Stimulated activated CD8-positive, alpha-beta memory T cell treated with anti-CD3 and anti-CD28 coated beads, Interleukin-4, amount 100 ng/mL, for 4 hours (primary cell): ENCODE measurements around the gene BTRC.

Experiments used
- DNase-seq, 2 donors: peaks; one replicate each; pipeline ENCODE4 v3.0.0-alpha.2; 2020; ENCODE audit warnings: low read depth in 2 of 2, low spot score in 1 of 2

The BTRC gene

GRCh38 chr10:101525848-101526247 lies 171.9 kb downstream of the BTRC start:
- DNase-seq: no peak

DNA sequence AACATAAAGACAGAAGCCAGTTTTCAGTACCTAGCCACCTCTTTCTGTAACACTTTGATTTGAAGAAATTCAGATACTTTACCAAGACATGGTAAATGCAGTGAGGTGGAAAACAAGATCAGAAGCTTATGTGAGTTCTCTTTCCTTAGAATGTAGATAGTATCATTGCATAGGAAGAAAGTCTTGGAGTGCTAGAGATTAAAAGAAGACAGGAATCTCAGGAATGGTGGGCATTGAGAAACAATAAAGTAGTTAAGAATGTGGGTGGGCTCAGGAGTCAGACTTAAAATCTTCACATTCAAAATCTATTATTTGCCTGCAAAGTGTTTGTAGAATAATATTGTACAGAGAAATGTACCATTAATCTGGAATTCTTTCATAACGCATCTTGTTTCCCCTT lies 175.2 kb downstream of the BTRC start:
- DNase-seq: no peak

DNA sequence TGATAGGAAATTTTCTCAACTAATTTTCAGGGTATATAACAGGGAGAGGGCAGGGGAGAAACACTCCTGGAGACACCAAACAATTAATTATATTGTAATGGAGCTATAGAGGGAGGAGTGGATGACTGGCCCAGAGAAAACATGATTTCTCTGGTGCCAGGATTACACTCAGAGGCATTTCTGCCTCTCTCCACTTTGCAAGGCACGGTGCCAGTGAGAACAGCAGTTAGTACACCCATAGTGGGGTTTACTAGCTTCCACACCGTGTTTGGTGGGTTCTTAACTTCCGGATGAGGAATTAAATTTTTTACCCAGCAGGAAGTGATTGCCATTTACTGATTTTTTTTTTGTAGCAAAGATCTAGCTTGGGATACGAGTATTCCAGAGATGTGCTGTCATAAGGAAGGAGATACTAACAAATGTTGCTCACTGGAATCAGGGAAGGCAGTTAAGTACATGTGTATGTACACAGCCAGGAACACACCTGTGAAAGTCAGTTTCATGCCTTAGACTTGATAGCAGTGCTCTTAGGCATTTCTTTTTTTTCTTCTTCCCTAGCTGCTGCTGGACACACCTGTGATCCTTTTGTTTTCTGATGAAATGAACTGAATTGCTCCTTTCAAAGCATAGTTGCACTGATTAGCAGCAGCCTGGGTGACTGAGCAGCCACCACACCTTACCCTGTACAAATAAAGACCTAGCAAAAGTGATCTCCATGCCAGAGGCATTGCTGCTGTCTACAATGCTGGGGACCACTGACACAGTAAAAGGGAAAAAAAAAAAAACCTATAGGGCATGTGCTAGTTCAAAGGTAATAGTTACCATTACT lies 176.0 kb downstream of the BTRC start:
- no peak for DNase-seq

DNA sequence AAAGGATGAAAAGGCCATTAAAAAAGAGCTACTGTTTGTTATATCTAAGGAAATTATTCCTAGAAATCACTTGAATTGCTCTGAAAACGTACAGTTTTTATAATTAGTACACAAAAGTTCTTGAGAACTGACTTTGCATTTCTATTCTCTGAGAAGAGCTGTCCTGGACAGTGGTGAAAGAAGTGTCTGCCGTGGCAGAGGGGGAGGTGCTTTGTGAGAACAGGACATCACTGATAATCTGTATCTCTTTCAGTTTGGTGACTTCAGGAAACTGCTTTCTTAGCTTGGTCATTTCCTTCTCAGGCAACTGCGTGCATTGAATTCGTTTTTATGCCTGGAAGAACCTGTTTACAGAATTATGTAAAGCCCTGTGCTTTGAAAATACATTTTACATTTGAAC lies 182.0 kb downstream of the BTRC start:
- no peak for DNase-seq

- DNase-seq: no peak
Observed at GRCh38 chr10:101536800-101537199, 182.8 kb downstream of the BTRC start.

DNA sequence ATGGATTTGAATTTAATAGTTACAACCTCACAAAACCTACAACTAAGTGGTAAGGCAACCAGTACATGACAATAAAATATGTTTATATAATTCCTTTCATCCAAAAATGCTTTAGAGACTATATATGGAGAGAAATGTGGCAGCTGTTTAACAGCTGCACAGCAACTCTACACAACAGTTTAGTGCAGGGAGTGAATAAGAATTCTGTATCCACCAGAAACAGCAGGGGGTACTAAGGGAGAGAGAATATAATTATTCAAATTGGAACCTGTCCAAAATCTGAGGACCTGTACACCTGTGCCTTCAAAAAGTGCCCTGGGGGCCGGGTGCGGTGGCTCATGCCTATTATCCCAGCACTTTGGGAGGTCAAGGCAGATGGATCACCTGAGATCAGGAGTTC lies 184.5 kb downstream of the BTRC start:
- no peak for DNase-seq

- DNase-seq: no peak
Observed at GRCh38 chr10:101545898-101546297, 191.9 kb downstream of the BTRC start.

GRCh38 chr10:101550965-101551364 lies 197.0 kb downstream of the BTRC start:
- no peak for DNase-seq

- no peak for DNase-seq
Observed at GRCh38 chr10:101552442-101552841, 198.5 kb downstream of the BTRC start.

DNA sequence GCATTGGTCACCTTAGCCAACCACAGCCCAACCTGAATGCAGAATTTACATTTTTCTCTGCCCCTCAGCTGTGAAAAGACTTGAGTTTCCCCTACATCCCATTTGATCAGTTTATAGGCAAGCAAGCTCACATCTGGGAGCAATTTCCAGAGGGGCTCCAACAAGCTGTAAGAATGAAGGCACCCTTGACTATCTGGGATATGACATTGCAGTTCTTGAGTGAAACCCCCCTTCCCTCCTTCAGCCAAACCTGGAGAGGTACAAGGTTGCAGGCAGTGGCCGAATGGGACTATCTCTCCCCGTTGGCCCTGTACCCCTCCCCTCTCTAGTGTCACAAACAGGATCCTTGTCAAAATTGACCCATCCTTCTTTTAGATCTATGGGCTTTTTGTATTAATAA lies 203.6 kb downstream of the BTRC start:
- no peak for DNase-seq

DNA sequence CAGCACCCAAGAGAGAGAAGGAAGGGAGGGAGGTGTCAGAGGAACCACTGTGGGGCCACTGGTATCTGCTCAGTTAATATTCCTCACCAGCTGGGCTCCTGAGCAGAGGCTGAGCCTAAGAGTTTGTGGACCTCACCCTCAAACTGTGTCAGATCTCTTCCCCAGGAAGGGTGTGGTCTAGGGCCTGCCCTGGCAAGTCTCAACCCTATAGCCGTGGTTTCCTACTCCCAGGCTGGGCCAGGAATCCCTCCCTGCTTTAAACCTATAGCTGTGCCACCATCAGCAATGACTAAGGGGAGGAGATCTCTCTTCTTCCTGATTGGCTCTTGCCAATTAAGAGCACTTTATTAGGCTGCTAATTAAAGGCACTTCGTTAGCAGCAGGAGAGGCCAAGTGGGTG lies 204.2 kb downstream of the BTRC start:
- no peak for DNase-seq

DNA sequence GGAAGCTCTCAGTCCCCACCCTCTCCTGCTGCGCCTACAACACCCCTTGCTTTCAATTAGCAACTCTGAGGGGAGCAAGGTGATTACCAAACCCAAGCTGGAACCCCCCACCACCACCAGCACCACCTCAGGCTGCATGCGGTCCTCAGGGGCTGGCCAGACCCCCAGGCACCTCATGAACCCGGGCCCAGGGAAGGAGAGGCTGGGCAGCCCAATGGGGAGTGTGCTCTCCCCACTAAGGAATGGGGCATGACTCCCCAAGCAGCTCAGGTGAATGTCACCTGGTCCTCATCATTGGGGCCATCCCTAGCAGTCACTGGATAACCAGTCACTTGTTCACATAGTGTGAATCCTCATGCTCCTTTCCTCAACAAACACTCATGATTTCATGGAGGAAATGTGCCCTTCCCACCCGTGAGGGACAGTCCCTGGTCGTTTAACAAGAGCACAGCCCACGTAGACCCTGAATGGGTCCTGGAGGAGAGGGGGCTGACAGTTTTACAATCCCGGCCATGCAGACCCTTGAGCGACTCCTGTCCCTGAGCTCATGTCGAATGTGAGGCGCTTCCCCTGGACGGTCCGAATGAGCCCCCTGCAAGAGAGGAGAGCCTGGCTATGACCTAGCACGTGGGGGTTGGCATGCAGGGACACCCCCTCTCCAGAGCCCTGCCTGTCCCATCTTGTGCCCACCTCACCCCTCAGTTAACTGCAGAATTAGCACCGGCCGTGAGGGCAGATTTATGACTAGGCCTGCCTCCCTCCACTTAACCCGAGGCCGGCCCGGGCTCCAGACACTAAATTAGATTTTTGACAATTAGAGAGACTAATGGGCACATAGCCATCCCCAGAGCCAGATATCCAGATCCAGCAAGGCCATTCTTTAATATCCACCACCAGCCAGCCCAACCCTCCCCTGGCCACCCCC lies 205.0 kb downstream of the BTRC start:
- DNase-seq: no peak

- DNase-seq: no peak
Observed at GRCh38 chr10:101559596-101560297, 205.8 kb downstream of the BTRC start.

GRCh38 chr10:101560298-101561067 lies 206.5 kb downstream of the BTRC start:
- no peak for DNase-seq

DNA sequence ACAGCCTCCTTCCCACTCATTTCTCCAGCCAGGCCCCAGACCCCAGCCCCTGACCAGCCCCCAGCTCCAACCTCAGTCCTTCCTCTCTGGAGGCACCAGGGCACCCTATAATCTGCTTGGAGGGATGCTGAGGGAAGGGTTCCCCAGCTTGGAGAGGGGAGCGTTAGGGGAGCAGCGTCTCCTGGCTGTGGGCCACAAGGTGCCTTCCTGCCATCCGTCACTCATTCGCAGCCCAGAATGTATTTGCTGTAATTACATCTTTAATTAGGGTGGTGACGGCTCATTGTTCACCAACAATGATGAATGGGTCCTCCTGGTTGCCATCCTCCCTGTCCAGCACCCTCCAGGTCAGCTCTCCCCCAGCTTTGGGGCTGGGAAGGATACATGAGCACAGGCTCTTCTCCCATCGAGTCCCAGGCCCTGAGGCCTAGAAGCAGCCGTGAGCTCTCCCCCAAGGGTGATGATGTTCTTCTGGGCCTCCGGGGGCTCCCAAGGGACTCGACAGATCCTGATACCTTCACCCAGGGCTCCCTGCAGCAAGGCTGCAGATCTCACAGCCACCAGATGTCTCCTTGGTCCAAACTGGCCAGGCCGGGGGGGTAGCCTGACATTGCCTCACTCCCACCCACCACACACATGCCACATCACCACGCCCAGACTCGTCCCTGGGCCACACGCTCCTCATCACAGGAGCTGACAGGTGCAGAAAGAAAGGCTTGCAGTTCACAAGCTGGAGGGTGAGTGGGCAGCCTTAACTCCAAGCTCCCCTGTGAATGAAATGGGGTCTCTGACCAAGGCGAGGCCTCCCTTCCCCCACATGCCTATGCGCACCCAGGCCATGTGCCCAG lies 207.3 kb downstream of the BTRC start:
- DNase-seq: no peak

DNA sequence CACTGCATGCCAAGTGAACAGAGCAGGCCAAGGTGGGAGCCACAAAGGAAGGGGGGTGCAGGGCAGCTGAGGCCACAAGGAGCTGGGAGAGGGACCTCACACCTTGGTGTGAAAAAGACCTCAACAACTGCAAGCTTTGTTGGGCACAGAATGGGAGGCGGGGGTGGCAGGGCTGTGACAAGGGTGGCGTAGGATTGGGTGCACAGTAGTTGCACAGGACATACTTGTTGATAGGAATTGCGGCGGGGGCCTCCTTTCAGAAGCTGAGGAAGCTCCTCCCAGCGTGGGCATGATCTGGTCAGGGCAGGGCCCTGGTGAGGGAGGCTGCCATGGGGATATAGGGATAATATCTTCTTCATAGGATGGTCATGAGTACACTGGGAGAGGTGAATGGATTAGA lies 208.3 kb downstream of the BTRC start:
- no peak for DNase-seq

- DNase-seq: no peak
Observed at GRCh38 chr10:101563007-101563406, 209.0 kb downstream of the BTRC start.

- DNase-seq: no peak
Observed at GRCh38 chr10:101563497-101564040, 209.6 kb downstream of the BTRC start.

DNA sequence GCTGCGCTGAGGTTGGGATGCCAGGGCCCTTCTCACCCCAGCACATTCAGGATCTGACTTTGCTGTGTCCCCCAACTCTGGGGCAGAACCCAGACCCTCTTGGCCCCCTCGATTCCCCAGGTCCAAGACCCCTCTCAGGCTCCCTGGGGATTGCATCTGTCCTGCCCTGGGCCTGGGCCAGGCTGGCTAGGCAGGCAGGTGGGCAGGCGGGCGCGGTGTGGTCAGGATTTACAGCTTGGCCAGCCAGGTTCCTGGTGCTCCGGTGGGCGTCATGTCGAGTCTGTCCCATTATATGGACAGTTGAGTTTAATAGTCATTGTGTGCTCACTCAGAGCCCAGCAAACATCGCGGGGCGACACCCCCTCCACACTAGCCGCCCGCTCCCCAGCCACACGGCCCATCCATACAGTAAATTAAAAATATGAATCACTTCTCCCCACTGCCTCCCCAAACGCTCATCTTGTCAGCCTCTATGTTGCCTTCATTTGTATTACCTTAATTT lies 210.6 kb downstream of the BTRC start:
- DNase-seq: no peak
